ENCODE measurements around the gene PNPLA2.

DNA sequence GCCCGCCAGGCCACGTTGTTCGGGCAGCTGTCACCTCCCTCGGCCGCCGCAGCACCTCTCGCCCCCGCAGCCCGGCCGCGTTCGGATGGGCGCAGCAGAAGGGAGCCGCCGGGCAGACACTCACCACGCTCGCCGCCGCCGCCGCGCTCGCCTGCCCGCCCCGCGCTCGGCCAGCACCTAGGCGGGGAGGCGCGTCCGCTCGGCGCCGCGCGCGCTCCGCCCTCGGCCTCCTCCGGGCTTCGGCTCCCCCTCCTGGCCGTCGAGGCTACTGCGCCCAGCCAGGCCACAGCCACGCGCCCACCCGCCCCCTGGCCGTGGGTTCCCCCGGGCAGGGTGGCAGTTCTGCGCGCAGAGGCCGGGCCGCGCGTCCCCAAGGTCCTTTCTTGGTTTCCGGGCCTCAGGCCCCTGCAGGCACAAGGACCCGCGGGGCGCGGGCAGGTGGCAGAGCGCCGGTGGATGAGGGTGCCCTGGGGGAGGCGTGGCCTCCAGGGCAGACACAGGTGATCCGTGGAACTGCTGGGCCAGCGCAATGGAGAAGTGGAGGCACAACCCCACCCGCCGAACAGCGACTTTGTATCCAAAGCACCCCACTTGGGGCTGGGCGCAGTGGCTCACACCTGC, 20.5 kb upstream of the PNPLA2 start, which contains the start of gene SLC25A22:
- TF ChIP-seq, protein P1, sequence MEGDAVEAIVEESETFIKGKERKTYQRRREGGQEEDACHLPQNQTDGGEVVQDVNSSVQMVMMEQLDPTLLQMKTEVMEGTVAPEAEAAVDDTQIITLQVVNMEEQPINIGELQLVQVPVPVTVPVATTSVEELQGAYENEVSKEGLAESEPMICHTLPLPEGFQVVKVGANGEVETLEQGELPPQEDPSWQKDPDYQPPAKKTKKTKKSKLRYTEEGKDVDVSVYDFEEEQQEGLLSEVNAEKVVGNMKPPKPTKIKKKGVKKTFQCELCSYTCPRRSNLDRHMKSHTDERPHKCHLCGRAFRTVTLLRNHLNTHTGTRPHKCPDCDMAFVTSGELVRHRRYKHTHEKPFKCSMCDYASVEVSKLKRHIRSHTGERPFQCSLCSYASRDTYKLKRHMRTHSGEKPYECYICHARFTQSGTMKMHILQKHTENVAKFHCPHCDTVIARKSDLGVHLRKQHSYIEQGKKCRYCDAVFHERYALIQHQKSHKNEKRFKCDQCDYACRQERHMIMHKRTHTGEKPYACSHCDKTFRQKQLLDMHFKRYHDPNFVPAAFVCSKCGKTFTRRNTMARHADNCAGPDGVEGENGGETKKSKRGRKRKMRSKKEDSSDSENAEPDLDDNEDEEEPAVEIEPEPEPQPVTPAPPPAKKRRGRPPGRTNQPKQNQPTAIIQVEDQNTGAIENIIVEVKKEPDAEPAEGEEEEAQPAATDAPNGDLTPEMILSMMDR (IDR thresholded peaks at IDR 0.05) = peak; percentile 78 to 96 (median 90)
- no peak for TF ChIP-seq POLR2A (IDR thresholded peaks at IDR 0.05)
